Fibroblast of skin of left quadriceps (primary cell): ENCODE data around the gene BAZ2B.

Experiments
- DNase-seq, 2 experiments: peaks; one replicate each; pipeline ENCODE4 v3.0.0-alpha.2; 2013; ENCODE audit warnings: low read depth in 2 of 2

BAZ2B gene

DNA sequence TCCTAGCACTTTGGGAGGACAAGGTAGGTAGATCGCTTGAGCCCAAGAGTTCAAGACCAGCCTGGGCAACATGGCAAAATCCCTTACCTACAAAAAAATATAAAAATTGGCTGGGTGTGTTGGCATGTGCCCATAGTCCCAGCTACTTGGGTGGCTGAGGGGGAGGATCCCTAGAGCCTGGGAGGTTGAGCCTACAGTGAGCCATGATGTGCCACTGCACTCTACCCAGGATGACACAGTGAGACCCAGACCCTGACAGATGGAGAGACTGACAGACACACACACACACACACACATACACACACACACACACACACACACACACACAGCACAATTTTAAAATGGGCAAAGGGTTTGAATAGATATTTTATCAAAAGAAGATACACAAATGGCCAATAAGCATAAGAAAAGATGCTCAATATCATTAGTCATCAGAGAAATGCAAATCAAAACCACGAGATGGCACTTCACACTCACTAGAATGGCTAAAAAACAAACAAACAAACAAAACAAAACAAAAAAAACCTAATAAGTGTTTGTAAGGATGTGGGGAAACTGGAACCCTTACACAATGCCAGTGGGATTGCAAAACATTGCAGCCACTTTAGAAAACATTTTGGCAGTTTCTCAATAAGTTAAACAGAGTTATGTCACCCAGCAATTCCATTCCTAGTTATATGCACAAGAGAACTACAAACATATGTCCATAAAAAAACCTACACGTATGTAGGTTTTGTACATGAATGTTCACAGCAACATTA is 42.3 kb downstream of the BAZ2B start:
- DNase-seq: peak in 1 of 2 experiments; percentile 49

DNA sequence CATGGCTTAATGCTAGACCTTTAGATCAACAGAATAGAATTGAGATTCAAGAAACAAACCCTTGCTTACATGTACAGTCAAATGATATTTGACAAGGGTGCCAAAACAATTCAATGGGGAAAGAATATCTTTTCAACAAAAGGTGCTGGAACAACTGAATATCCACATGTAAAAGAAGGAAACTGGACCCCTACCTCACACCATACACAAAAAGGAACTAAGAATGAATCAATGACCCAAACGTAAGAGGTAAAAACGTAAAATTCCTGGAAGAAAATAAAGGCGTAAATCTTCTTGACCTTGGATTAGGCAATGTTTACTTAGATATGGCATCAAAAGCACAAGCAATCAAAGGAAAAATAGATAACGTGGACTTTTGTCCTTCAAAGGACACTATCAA is 43.1 kb downstream of the BAZ2B start:
- no peak for DNase-seq

DNA sequence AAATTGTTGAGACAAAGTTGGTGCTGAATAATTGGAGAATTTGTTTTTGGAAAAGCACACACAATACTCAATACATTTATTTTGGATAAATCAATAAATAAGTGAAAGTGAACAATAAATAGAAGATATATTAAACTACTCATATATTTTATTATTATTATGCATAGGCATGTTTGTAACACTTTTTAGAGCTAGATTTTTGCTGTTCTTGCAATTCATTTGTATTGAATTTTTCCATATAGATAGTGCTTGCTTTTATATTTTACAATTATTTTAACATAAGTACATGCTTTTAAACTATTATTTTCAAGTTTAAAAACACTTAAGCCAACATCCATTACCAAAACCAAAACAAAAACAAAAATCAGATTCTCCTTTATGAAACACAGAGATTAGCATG is 43.9 kb downstream of the BAZ2B start:
- no peak for DNase-seq

DNA sequence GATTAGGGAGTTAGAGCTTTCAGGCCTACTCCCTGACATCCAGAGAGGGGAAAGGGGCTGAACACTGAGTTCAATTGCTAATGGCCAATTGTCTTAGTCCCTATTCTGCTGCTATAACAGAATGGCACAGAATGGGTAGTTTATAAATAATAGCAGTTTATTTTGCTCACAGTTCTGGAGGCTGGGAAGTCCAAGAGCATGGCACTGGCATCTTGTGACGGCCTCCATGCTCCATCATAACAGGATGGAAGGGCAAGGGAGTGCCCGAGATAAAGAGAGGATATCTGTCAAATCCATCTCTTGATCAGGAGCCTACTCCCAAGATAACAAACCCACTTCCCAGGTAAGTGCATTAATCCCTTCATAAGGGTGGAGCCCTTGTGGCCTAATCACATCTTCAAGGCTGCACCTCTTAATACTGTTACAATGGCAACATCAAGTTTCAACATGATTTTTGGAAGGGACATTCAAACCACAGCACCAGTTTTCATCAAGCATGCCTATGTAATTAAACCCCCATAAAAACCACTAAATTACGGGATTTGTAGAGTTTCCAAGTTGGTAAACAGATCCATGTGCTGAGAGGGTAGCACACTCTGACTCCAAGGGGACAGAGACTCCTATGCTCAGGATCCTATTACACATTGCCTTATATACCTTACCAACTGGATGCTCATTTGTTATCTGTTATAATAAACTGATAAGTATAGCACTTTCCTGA is 44.6 kb downstream of the BAZ2B start:
- peak; percentile 60 to 66 for DNase-seq

DNA sequence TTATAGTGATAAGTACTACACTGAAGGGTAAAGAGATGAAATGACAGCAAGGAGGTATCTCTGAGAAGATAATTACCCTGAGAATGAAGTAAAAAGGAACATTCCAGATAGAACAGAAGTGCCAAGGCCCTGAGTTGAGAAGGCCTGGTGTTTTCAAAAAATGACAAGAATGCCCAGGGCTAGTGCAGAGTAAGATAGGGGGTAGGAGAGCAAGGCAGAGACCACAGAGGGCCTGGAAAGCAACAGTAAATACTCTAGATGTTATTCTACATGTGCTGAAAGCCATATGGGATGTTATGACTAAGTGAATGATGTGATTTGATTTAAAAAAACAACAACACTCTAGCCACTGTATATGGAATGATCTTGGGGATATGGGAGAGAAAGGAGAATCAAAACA is 52.3 kb downstream of the BAZ2B start:
- DNase-seq: peak; percentile 29 to 36

DNA sequence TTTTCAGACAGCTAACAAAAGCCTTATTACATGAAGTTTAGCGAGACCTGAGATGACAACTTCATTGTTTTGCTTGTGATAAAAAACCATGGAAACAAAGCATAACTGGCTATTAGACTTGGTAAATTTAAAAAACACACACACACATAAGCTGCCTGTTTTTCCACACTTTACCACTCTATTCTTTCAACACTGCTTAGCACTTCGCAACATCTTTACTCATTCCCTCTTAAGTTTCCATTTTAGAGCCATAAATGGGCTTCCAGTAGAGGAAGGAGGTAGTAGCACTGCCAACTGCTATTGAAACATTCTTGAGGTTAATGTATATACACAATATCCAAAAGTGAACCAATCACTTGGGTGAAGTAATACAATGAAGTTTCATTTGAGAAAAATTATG is 54.1 kb downstream of the BAZ2B start:
- peak; percentile 54 for DNase-seq

DNA sequence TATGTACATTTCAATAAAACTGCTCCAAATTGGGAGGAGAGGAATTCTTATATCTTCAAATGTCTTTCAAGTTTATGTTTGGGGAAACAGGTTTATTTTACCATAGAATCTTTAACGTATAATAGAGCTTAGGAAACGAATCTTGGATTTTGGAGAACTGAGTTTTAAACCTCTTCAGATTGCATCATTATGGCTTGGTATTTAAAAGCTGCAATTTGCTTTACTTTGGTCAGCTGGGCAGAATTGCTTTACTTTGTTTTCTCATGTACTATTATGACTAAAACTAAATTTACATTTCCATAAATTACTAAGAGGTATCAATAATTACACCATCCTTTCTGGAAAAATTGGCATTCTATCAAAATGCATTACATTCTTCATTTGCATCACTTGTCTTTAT is 54.6 kb downstream of the BAZ2B start:
- DNase-seq: peak in 1 of 2 experiments; percentile 15

DNA sequence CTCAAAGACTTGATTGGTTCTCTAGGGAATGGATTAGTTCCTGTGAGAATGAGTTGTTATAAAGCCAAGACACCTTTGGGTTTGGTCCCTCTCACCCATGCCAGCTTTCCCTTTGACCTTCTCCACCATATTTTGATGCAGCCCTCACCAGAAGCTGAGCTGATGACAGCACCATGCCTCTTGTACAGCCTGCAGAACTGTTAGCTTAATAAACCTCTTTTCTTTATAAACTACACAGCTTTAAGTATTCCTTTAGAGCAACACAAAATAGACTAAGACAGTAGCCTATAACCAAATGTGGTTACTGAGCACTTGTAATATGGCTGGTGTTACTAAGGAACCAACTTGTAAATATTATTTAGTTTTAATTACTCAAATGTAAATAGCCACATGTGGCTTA is 55.1 kb downstream of the BAZ2B start:
- DNase-seq: no peak

DNA sequence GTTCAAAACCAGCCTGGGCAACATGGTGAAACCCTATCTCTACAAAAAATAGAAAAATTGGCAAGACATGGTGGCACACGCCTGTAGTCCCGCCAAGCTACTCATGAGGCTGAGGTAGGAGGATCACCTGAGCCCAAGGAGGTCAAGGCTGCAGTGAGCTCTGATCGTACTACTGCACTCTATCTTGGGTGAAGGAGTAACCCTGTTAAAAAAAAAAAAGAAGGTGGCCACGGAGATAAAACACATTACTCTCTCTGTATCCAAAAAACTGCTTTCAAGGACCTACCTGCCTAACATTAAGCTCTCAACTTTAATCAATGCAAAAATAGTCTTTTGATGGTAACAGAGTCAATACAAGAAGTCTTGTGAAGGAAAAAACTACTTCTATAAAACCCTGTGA is 57.3 kb downstream of the BAZ2B start:
- no peak for DNase-seq

DNA sequence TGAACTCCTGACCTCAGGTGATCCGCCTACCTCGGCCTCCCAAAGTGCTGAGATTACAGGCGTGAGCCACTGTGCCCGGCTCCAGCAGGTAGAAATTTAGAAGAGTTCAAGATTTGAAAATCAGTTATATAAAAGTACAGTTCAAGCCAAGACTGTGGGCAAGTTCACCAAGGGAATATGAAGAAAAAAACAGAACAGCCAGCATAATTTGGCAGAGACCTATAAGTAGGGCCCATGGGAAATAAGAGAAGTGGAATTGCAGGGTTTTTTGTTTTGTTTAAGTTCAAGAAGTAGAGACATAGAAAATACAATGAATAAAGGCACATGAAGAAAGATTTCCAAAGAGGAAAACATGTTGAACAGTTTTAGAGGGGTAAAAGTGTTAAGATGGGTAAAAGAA is 57.9 kb downstream of the BAZ2B start:
- no peak for DNase-seq

DNA sequence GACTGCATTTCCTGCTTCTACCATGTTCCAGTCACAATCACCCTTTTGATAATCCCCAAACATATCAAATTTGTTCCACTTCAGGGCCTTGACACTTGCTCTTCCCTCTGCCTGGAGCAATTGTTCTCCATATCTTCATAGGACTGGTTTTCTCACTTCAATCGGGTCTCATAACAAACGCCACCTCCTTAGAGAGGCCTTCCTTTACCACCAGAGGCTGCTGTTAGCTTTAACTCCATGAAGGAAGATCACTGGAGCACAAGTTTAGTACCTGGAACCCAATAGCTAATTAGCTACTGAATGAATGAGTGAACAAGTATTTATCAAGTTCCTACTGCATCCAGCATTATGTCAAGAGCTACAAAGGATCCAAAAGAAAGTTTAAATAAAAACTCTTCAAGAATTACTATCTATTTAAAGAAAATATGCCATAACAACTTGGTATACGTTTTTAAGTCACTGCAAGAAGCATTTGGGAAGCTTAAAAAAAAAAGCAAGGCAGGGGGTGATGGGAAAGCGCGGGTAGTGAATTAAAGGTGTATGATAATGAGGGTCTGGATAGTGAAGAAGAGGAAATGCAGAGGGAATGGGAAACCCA is 58.8 kb downstream of the BAZ2B start:
- no peak for DNase-seq

DNA sequence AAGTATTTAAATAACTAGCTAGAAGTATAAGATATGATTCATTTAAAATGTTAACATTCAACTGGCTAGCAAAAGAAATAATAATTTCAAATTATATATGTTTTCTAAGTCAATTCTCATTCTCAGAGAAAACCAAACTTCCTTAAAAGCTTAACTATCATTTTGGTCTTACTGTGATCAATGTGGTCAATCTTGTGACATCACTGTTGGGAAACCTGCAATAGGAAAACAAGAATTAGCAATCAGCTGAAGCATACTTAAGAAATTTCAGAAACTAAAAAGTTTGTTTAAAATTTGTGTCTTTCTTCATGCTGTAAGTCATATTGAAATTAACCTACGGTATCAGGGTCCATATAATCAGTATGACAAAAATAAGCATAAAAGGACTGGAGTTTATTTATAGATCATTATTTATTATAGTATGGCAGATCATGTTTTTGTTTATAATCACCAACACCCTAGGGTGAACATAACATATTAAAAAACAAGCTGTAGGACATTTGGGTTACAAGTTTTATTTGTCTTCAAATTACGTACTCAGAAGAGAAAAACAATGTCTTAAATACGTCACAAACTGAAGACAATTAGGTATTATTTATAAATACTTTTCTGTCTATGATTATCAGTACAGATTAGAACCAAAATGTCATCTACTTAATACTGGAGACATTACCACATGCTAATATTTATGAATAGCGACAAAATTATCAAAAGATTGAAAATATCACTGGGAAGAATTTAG is 60.5 kb downstream of the BAZ2B start:
- no peak for DNase-seq

DNA sequence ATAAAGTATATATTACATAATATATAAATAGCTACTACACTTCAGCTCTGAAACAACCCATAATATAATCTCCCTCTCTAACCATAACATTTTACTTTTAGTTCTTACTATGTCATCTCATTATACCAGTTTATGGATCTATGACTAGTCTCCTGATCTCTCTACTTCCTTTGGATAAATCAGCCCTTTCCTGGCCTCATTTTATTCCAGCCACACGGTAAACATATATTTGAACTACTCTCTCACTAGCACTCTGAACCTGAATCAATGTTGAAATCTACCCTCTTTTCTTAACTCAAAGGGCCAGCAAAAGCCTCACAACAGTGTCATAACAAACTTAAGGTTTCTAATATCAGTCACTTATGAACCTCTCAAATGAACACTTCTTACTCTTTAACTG is 62.6 kb downstream of the BAZ2B start:
- no peak for DNase-seq

DNA sequence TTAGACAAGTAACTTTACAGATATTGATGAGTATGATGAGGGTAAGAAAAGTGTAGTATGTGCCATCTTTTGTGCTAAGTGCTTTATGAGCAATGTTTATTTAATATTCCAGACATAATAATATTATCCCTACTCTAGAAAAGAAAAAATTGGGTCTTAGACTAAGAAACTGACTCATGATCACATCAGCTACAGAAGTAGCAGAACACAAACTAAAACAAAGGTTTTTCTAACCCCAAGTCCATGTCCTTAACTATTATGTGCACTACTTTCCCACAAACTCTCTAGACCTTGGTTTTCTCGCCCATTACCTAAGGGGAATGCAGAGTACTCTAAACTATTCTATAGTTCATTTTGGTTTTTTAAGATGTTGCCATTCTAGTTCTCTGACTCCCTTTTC is 64.5 kb downstream of the BAZ2B start:
- no peak for DNase-seq

DNA sequence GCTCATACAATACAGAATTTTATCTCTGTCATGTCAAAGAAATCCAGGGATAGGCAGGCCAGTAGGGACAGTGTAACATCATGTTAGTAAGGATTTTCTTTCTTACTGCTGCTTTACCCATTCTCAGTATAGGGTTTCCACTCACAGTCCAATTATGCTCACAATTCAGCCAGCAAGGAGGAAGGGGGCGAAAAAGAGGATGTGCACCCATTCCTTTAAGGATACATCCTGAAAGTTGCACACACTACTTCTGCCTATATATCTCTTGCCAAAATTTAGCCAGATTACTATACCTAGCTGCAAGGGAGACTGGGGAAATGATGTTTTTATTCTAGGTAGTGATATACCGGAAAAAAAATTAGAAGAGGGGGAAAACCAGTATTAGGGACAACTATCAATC is 66.1 kb downstream of the BAZ2B start:
- no peak for DNase-seq

DNA sequence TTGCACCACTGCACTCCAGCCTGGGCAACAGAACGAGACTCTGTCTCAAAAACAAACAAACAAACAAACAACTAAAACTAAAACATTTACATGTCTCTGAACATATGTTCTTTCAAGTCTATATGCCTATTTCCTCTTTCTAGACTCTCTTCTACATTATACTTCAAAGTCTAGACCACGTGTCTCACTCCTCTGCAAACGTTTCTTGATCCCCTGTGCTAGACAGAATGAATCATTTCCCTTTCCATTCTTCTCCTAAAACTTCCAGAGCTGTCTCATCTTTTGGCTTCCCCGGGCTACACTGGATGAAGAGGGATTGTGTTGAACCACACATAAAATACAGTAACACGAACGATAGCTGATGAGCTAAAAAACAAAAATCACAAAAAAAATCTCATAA is 67.1 kb downstream of the BAZ2B start:
- no peak for DNase-seq

DNA sequence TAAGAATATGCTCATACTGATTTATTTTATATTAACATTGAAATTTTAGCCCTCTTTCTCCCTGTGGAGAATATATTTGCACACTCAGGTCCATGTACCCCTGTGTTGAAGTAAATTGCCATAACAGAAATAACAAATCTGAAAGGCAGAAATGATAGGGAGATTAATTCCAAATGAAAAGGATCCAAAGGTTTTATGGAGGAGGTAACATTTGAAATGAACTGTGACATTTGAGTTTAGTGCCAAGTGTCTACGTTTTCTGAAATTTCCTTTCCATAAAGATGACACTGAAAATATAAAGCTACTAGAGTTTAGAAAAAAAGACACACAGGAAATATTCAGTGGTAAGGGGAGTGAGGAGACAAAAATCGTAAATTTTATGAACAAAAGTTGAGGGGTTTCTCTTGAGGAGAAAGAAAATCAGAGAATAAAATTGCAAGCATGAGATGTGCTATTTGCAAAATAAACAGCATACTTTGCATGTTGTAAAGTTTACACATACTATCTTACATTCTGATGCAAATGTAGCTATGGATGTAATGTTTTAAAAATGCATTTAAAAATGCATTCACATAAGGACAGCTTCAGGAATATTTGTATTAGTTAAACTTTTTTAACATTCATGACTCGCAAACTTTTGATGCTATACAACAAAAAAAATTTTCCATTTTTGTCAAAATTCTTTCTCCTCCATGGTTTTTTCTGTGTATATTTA is 69.5 kb downstream of the BAZ2B start:
- no peak for DNase-seq

DNA sequence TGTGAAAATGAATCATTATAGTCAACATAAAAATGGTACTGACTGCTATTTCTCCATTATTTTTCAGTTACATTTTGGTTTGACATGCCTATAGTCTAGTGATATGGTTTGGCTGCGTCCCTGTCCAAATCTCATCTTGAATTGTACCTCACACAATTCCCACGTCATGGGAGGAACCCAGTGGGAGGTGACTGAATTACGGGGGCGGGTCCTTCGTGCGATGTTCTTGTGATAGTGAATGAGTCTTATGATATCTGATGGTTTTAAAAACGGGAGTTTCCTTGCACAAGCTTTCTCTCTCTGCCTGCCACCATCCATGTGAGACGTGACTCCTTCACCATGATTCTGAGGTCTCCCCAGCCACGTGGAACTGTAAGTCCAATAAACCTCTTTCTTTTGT is 70.3 kb downstream of the BAZ2B start:
- no peak for DNase-seq

DNA sequence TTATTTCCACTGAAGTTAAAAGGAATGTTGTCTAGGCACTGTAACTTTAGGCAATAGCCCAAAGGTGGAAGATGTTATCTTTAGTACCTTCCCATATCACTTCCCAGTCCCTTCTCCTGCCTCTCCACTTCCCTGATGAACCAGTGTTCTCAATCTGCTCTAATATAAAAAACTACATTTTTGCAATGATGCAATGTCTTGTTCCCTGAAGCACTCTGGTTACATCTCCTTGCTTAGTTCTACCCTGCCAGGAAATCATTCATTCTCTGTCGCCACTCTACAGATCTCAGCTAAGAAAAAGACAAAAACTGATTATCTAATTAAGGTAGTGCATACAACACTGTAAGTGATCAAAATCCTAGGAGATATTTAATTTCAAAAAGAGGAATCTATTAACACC is 71.3 kb downstream of the BAZ2B start:
- no peak for DNase-seq

DNA sequence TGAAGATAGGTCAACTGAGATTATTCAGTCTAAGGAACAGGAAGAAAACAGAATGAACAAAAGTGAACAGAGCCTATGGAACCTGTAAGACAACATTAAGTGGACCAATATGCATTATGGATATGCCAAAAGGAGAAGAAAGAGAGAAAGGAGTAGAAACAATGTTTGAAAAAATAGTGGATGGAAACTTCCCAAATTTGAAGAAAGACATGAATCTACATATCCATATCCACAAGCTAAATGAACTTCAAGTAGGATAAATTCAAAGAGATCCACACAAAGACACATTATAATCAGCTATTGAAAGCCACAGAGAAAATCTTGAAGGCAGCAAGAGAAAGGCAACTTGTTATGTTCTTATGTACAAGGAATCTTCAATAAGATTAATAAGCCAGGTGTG is 74.2 kb downstream of the BAZ2B start:
- no peak for DNase-seq

DNA sequence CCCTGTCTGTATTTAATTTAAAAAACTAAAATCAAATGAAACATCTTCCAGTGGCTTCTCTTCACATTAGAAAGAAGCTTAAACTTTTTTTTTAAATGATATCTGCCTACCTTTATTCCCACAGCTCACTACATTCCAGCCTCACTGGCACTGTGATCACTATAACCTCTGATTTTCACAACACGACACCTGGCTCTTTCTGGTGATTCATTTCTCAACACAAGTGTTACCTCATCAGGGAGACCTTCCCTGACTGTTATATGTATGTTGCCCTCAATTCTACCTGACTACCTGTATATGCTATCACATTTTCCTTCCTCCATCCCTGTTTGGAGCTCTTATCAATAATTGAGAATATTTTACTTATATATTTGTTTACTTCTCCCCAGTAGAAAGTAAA is 76.6 kb downstream of the BAZ2B start:
- DNase-seq: no peak

DNA sequence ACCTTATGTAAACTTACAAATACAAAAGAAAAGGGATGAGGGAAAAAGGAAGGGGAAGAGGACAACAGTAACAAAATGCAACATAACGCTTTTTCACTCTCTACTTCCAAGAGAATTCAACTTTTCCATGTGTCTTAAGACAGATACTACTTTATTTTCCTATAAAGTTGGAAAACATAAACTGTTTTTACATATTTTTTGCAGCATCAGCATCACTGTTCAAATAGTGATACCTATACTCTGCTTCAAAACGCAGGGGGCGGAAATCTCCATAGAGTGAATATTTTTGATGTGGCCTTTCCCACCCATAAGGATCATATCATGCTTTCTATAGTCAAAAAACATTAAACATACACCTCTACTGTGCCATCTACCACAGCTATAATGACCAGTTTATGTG is 77.5 kb downstream of the BAZ2B start:
- no peak for DNase-seq
